DOHH2 (cell line): ENCODE data around the gene ALK.

Source experiments
- H3F3A ChIP-seq: fragments of 200-600 bp; sonication (generic), shearing (Covaris generic); 2 replicates; pipeline ENCODE4 v1.6.0; 2016; ENCODE audit warnings: antibody characterized with exemption, mild to moderate bottlenecking; ENCODE audit not compliant: control insufficient read depth, insufficient read depth
- H3K27ac ChIP-seq: fragments of 200-600 bp; sonication (generic); 2 replicates; pipeline ENCODE4 v1.5.1; 2014; ENCODE audit warnings: low read depth, mild to moderate bottlenecking, low read length, moderate library complexity
- H3K27me3 ChIP-seq: fragments of 200-600 bp; sonication (generic); 2 replicates; pipeline ENCODE4 v1.6.1; 2014; ENCODE audit warnings: mild to moderate bottlenecking, low read length, mixed read lengths; ENCODE audit not compliant: control insufficient read depth
- H3K36me3 ChIP-seq: fragments of 200-600 bp; sonication (generic); 2 replicates; pipeline ENCODE4 v1.6.1; 2014; ENCODE audit warnings: mild to moderate bottlenecking, low read length, moderate library complexity, mixed read lengths; ENCODE audit not compliant: control insufficient read depth
- H3K4me1 ChIP-seq: fragments of 200-600 bp; sonication (generic); 2 replicates; pipeline ENCODE4 v1.6.1; 2014; ENCODE audit warnings: mild to moderate bottlenecking, low read length, mixed read lengths; ENCODE audit not compliant: control insufficient read depth
- H3K4me2 ChIP-seq: fragments of 200-600 bp; sonication (generic); 2 replicates; pipeline ENCODE4 v1.6.0; 2014; ENCODE audit warnings: mild to moderate bottlenecking, low read length, moderate library complexity
- H3K4me3 ChIP-seq: fragments of 200-600 bp; sonication (generic); 2 replicates; pipeline ENCODE4 v1.5.1; 2014; ENCODE audit warnings: mild to moderate bottlenecking, low read length, mixed read lengths
- H3K79me2 ChIP-seq: fragments of 200-600 bp; sonication (generic); 2 replicates; pipeline ENCODE4 v1.6.1; 2014; ENCODE audit warnings: mild to moderate bottlenecking, low read length, mixed read lengths; ENCODE audit not compliant: control insufficient read depth
- H3K9me2 ChIP-seq: fragments of 200-600 bp; sonication (generic); replicated peaks from 2 replicates; pipeline ENCODE4 v1.6.1; 2014; ENCODE audit warnings: mild to moderate bottlenecking, low read length, mixed read lengths; ENCODE audit not compliant: control insufficient read depth
- H3K9me3 ChIP-seq: fragments of 200-600 bp; sonication (generic); 2 replicates; pipeline ENCODE4 v1.6.1; 2014; ENCODE audit warnings: antibody characterized with exemption, low read length, mixed read lengths; ENCODE audit not compliant: control insufficient read depth, insufficient read depth
- H4K20me1 ChIP-seq: fragments of 200-600 bp; sonication (generic); 2 replicates; pipeline ENCODE4 v1.6.0; 2014; ENCODE audit warnings: low read depth, mild to moderate bottlenecking, antibody characterized with exemption, low read length, moderate library complexity; ENCODE audit not compliant: control insufficient read depth, insufficient read depth
- CTCF ChIP-seq: fragments of 200-600 bp; sonication (generic); IDR thresholded peaks from one replicate; pipeline ENCODE4 v1.5.1; 2014; ENCODE audit warnings: antibody characterized with exemption, mild to moderate bottlenecking, low read depth, low read length; ENCODE audit not compliant: poor library complexity, severe bottlenecking
- EZH2phosphoT487 ChIP-seq: fragments of 200-600 bp; sonication (generic); IDR thresholded peaks from 2 replicates; pipeline ENCODE4 v1.6.1; 2017; ENCODE audit warnings: borderline replicate concordance, mild to moderate bottlenecking, antibody characterized with exemption, low read length, moderate library complexity, mixed read lengths

The ALK gene

GRCh38 chr2:29613067-29613466 is 308.3 kb downstream of the ALK start:
- Histone ChIP-seq H3F3A (no peaks in the 10 kb centered on the region), H3K4me2 (no peak overlapping the region), H3K4me3 (no peak overlapping the region), H3K27ac (no peak overlapping the region), H3K36me3 (no peaks in the 10 kb centered on the region), H3K4me1 (no peaks in the 10 kb centered on the region), H3K9me3 (no peaks in the 10 kb centered on the region), H3K79me2 (no peaks in the 10 kb centered on the region), H3K9me2 (no peaks in the 10 kb centered on the region), H3K27me3 (no peaks in the 10 kb centered on the region; the same call in 1 of the 2 replicates), H4K20me1 (no peaks in the 10 kb centered on the region)
- TF ChIP-seq EZH2phosphoT487 (no peak), CTCF (no peak)

GRCh38 chr2:29612568-29612967 is 308.8 kb downstream of the ALK start:
- H3K9me3 ChIP-seq: no peaks in the 10 kb centered on the region
- no peak for TF ChIP-seq EZH2phosphoT487
- no peak for TF ChIP-seq CTCF
- H3K4me3 ChIP-seq: no peak overlapping the region
- no peaks in the 10 kb centered on the region for H3F3A ChIP-seq
- H3K27ac ChIP-seq: no peak overlapping the region
- no peaks in the 10 kb centered on the region for H3K4me1 ChIP-seq
- H3K9me2 ChIP-seq: no peaks in the 10 kb centered on the region
- no peaks in the 10 kb centered on the region for H4K20me1 ChIP-seq
- no peaks in the 10 kb centered on the region; the same call in 1 of the 2 replicates for H3K27me3 ChIP-seq
- no peaks in the 10 kb centered on the region for H3K36me3 ChIP-seq
- H3K79me2 ChIP-seq: no peaks in the 10 kb centered on the region
- no peak overlapping the region for H3K4me2 ChIP-seq

GRCh38 chr2:29611850-29612249 is 309.5 kb downstream of the ALK start:
- H3K9me2 ChIP-seq: no peaks in the 10 kb centered on the region
- no peaks in the 10 kb centered on the region for H3K9me3 ChIP-seq
- no peaks in the 10 kb centered on the region; the same call in 1 of the 2 replicates for H3K27me3 ChIP-seq
- TF ChIP-seq CTCF: no peak
- no peak for TF ChIP-seq EZH2phosphoT487
- H3F3A ChIP-seq: no peaks in the 10 kb centered on the region
- H3K27ac ChIP-seq: no peak overlapping the region
- no peaks in the 10 kb centered on the region for H3K36me3 ChIP-seq
- H4K20me1 ChIP-seq: no peaks in the 10 kb centered on the region
- H3K4me3 ChIP-seq: no peak overlapping the region
- no peaks in the 10 kb centered on the region for H3K4me1 ChIP-seq
- no peaks in the 10 kb centered on the region for H3K79me2 ChIP-seq
- no peak overlapping the region for H3K4me2 ChIP-seq
